AG09309 (cell line): Measurements from ENCODE around the gene PGLYRP3.

Source experiments
- DNase-seq: peaks from one replicate; pipeline ENCODE4 v3.0.0-alpha.2; 2010; ENCODE audit warnings: low read depth
- H3K4me3 ChIP-seq: 2 replicates; pipeline ENCODE4 v1.5.1; 2011; ENCODE audit warnings: mild to moderate bottlenecking, low read depth, low read length, moderate library complexity; ENCODE audit not compliant: control insufficient read depth
- TF ChIP-seq, protein P1 (sequence below): IDR thresholded peaks from 2 replicates; pipeline ENCODE4 v1.5.1; 2011; ENCODE audit warnings: mild to moderate bottlenecking, low read depth, low read length, inconsistent platforms; ENCODE audit not compliant: insufficient read depth, control insufficient read depth; ENCODE audit errors: missing control alignments

PGLYRP3 gene

DNA sequence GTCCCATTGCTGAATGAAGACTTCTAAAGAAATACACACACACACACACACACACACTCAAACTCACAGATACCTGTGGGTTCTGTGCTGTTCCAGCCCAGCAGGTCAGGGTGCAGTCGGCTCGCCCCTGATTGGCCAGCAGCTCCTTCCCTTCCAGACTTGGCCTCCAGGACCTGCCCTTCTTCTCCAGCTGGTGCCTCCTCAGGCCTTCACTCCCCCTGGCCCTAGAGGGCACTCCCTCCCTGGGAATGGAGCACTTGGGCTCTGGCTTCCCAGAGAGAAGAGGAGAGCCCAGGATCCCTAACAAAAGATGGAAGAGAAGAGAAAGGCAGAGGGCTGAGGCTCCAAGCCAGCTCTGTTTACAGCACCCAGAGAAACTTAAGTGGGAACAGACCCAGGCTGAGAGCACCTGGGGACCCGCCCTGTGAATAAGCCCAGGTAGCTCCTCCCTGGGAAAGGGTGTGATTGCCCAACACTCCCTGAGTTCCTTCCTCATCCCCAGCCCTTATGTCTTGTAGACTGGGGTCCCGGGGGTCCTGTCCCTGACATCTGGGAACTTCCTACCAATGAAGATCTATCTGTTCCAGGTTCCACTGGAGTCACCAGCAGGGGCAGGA, at the start of gene PGLYRP3:
Gene PGLYRP3 (minus strand): TSS at position 383 of the 617 bp plus-strand sequence. CDS start 2,287 bp downstream, outside the sequence.
- H3K4me3 ChIP-seq = no peak within 1 kb of the TSS
- TF ChIP-seq, protein P1, sequence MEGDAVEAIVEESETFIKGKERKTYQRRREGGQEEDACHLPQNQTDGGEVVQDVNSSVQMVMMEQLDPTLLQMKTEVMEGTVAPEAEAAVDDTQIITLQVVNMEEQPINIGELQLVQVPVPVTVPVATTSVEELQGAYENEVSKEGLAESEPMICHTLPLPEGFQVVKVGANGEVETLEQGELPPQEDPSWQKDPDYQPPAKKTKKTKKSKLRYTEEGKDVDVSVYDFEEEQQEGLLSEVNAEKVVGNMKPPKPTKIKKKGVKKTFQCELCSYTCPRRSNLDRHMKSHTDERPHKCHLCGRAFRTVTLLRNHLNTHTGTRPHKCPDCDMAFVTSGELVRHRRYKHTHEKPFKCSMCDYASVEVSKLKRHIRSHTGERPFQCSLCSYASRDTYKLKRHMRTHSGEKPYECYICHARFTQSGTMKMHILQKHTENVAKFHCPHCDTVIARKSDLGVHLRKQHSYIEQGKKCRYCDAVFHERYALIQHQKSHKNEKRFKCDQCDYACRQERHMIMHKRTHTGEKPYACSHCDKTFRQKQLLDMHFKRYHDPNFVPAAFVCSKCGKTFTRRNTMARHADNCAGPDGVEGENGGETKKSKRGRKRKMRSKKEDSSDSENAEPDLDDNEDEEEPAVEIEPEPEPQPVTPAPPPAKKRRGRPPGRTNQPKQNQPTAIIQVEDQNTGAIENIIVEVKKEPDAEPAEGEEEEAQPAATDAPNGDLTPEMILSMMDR = no peak
- DNase-seq = no peak

DNA sequence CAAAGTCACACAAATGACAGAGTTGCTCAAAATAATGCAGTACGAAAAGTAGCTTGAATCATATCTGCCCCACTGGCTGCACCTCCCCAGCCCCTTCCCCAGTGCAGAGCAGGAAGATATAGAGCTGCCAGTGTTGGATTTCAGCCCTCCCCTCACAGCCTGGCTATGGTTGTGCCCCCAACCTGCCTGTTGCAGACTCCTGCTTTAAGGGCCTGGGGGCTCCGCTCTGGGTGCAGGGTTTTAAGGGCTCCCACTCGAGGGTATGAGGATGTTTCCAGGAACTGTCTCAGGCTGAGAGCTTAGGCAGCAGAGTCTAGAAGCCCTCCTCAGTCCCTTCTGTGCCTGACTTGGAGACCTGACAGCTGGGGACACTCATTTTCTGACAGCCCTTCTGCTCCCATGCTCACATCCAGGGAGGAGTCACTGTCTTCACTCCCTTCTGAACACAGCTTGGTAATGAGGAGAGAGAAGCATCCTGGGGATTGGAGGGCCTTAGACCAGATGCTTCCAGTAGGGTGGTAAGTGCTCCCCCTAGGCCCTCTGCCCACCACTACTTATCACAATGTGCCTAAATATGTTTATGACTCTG, 49.5 kb upstream of the PGLYRP3 start:
- H3K4me3 ChIP-seq = no peak overlapping the region
- TF ChIP-seq, protein P1 = no peak
- no peak for DNase-seq

DNA sequence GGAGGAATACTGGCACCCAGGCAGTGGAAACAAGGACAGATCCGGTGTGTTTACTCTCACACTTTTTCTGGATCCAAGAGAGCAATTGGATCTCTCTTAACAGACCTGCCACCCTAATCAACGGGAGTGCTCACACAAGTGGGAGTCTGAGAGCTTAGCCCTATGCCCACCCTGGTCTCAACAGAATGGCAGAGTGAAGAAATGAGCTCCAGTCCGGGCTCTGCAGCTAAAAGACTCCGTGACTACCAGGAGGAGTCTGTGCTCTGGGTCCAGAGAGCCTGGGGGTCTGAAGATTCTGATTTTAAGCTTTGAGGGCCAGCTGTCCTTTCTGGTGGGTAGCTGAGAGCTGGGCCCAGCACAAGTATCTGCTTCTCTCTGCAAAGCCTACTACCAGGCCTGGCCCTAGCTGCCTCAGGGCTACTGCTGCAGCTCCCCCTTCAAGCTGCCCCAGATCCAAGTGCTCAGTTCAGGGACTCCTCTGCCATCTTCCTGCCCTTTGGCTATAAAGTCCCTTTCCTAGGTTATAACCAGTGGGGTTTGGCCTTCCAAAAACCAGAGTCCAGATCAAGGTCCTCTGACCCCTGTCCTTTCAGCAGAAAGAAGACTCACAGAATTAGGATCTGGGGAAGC, 48.8 kb upstream of the PGLYRP3 start:
- TF ChIP-seq, protein P1 = no peak
- DNase-seq = no peak
- no peak overlapping the region for H3K4me3 ChIP-seq

GRCh38 chr1:153360592-153361479, 48.1 kb upstream of the PGLYRP3 start:
- no peak for DNase-seq
- no peak overlapping the region for H3K4me3 ChIP-seq
- TF ChIP-seq, protein P1 = no peak

- no peak for DNase-seq
- TF ChIP-seq, protein P1 = no peak
- H3K4me3 ChIP-seq = no peak overlapping the region
Observed at GRCh38 chr1:153360190-153360589, 47.4 kb upstream of the PGLYRP3 start.

- DNase-seq = no peak
- no peak overlapping the region for H3K4me3 ChIP-seq
- TF ChIP-seq, protein P1 = no peak
Observed at GRCh38 chr1:153359241-153359640, 46.5 kb upstream of the PGLYRP3 start.
